ENCODE measurements around the gene HSBP1L1. TPM values are rescaled to one million over a fixed set of nuclear protein-coding genes. Genes with fewer than 3 reads are reported as not detected.
"Not testable (repeated sequence)": the region's sequence is repeated elsewhere in the genome, so short reads cannot be mapped to it uniquely, and the experiment has no call there.

The HSBP1L1 gene
- total RNA-seq, 1 donor from 2014 or later = 1.3 TPM

GRCh38 chr18:79956276-79956675 is 8.2 kb upstream of the HSBP1L1 start:
- Histone ChIP-seq H3K9me3 (no peaks in the 10 kb centered on the region), H3K4me1 (peaks cover 0 to 3% of the 10 kb centered on the region in 2 donors), H3K27ac (no peak overlapping the region), H3K36me3 (no peaks in the 10 kb centered on the region), H3K4me3 (no peak overlapping the region), H3K27me3 (no peaks in the 10 kb centered on the region)
- DNase-seq (ENCODE audit: low spot score in 2 of 2) = no peak
- TF ChIP-seq CTCF (IDR thresholded peaks at IDR 0.05) = no peak
- intact Hi-C loops (cut with DNase I) = loop anchor here (10.0 kb wide), 1 partner anchor 891 kb away; the partner anchor contains the start of gene ATP9B

DNA sequence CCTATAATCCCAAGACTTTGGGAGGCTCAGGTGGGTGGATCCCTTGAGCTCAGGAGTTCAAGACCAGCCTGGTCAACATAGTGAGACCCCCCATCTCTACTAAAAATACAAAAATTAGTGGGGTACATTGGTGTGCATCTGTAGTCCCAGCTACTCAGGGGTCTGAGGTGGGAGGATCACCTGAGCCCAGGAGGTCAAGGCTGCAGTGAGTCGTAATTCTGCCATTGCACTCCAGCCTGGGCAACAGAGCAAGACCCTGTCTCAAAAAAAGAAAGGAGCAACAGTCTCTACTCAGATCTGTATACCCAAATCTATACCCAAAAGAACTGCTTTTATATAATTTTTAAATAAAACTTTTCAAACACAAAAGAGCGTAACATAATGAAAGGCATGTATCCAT is 5.5 kb upstream of the HSBP1L1 start:
- Histone ChIP-seq H3K4me1 (peaks cover 0 to under 1% of the 10 kb centered on the region in 2 donors), H3K9me3 (no peaks in the 10 kb centered on the region), H3K4me3 (no peak overlapping the region), H3K27ac (no peak overlapping the region), H3K27me3 (no peaks in the 10 kb centered on the region), H3K36me3 (no peaks in the 10 kb centered on the region)
- no peak for TF ChIP-seq CTCF (IDR thresholded peaks at IDR 0.05)
- intact Hi-C loops (cut with DNase I) = loop anchor here (10.0 kb wide), 1 partner anchor 894 kb away; the partner anchor contains the start of gene ATP9B
- DNase-seq (ENCODE audit: low spot score in 2 of 2) = no peak

DNA sequence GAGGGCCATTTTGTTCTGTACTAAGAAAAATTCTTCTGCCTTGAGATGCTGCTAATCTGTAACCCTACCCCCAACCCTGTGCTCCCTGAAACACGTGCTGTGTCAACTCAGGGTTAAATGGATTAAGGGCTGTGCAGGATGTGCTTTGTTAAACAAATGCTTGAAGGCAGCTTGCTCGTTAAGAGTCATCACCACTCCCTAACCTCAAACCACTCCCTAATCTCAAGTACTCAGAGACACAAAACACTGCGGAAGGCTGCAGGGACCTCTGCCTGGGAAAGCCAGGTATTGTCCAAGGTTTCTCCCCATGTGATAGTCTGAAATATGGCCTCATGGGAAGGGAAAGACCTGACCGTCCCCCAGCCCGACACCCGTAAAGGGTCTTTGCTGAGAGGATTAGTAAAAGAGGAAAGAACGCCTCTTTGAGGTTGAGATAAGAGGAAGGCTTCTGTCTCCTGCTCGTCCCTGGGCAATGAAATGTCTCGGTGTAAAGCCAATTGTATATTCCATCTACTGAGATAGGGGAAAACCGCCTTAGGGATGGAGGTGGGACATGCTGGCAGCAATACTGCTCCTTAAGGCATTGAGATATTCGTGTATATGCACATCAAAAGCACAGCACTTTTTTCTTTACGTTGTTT is 4.2 kb upstream of the HSBP1L1 start:
- H3K4me3 ChIP-seq; DNase-seq (ENCODE audit: low spot score in 2 of 2); H3K27ac ChIP-seq; H3K36me3 ChIP-seq; H3K27me3 ChIP-seq; intact Hi-C loops (cut with DNase I); H3K9me3 ChIP-seq: not testable (repeated sequence)
- peaks cover 0 to 11% of the 10 kb centered on the region in 2 donors for H3K4me1 ChIP-seq

DNA sequence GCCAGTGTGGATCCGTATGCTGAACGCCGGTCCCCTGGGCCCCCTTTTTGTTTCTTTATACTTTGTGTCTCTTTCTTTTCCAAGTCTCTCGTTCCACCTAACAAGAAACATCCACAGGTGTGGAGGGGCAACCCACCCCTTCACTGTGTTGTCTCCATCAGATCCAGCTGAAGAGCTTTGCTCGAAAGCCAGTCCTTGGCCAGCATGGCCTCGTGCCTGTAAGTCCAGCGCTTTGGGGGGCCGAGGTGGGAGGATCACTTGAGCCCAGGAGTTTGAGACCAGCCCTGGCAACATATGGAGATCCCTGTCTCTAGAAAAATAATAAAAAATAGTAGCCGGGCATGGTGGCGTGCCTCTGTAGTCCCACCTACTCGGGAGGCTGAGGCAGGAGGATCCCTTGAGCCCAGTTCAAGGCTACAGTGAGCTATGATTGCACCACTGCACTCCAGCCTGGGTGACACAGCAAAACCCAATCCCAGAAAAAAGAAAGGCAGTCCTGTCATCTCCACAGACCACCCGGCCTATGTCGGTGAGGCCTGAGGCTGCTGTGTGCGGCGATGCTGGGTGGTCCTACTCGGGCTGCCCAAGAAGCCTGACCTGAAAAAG is 3.4 kb upstream of the HSBP1L1 start:
- H3K27ac ChIP-seq = no peak overlapping the region
- no peak for DNase-seq (ENCODE audit: low spot score in 2 of 2)
- no peak overlapping the region for H3K4me3 ChIP-seq
- no peaks in the 10 kb centered on the region for H3K9me3 ChIP-seq
- intact Hi-C loops (cut with DNase I) = no loop called here
- H3K4me1 ChIP-seq = peaks cover 0 to 13% of the 10 kb centered on the region in 2 donors
- no peaks in the 10 kb centered on the region for H3K36me3 ChIP-seq
- TF ChIP-seq CTCF (IDR thresholded peaks at IDR 0.05) = no peak
- no peaks in the 10 kb centered on the region for H3K27me3 ChIP-seq

GRCh38 chr18:79961527-79962291 is 2.7 kb upstream of the HSBP1L1 start:
- H3K9me3 ChIP-seq = no peaks in the 10 kb centered on the region
- TF ChIP-seq CTCF (IDR thresholded peaks at IDR 0.05) = no peak
- H3K4me3 ChIP-seq = no peak overlapping the region
- H3K27ac ChIP-seq = no peak overlapping the region
- H3K36me3 ChIP-seq = no peaks in the 10 kb centered on the region
- H3K4me1 ChIP-seq = peaks cover 0 to 13% of the 10 kb centered on the region in 2 donors
- DNase-seq (ENCODE audit: low spot score in 2 of 2) = no peak
- intact Hi-C loops (cut with DNase I) = no loop called here
- no peaks in the 10 kb centered on the region for H3K27me3 ChIP-seq

DNA sequence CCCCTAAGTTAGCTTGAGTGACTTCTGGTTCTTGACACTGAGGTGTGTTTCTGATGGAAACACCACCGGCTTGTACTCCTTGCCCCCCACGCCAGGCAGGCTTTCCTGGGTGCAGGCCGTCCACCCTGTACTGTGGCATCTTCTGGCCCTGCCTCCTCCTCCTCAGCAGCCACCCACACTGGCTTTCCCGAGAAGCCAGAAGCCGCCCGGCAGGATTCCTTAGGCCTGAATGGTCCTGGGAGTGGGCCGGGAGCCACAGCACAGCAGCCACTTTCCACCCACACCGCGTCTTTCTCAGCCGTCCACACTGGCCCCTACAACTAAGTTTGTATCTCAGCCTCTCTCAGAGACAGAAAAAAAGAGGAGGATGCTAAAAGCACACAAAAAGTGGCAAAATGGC is 2.1 kb upstream of the HSBP1L1 start:
- no peak overlapping the region for H3K27ac ChIP-seq
- intact Hi-C loops (cut with DNase I) = no loop called here

More for the DNA sequence above, 2.1 kb upstream of the HSBP1L1 start:
- Histone ChIP-seq H3K4me3 (no peak overlapping the region), H3K9me3 (no peaks in the 10 kb centered on the region), H3K27me3 (no peaks in the 10 kb centered on the region), H3K36me3 (no peaks in the 10 kb centered on the region), H3K4me1 (peaks cover 0 to 13% of the 10 kb centered on the region in 2 donors)
- no peak for TF ChIP-seq CTCF (IDR thresholded peaks at IDR 0.05)
- no peak for DNase-seq (ENCODE audit: low spot score in 2 of 2)

Measured in ascending aorta (tissue), 2 donors.